Smooth muscle cell (in vitro differentiated cells): ENCODE data around the gene TRAPPC12. TPM values are rescaled to one million over a fixed set of nuclear protein-coding genes. Genes with fewer than 3 reads are reported as not detected.

Source experiments
- DNase-seq: peaks from one replicate; lab custom pipeline; 2025; ENCODE audit not compliant: unreplicated experiment; lab: John Stamatoyannopoulos, UW
- H2AFZ ChIP-seq: fragments of 200-600 bp; sonication (generic); 2 replicates; pipeline ENCODE4 v1.6.0; 2016; ENCODE audit warnings: antibody characterized with exemption, low read depth, mild to moderate bottlenecking
- H3F3A ChIP-seq: fragments of 200-600 bp; sonication (generic); 2 replicates; pipeline ENCODE4 v1.6.0; 2017; ENCODE audit warnings: antibody characterized with exemption, low read depth
- H3K27ac ChIP-seq: fragments of 200-600 bp; sonication (generic); 2 replicates; pipeline ENCODE4 v1.5.1; 2016; ENCODE audit warnings: low read depth, mild to moderate bottlenecking
- H3K27me3 ChIP-seq: fragments of 200-600 bp; sonication (generic); 2 replicates; pipeline ENCODE4 v1.6.1; 2016; ENCODE audit warnings: low read depth, mild to moderate bottlenecking
- H3K36me3 ChIP-seq: fragments of 200-600 bp; sonication (generic); 2 replicates; pipeline ENCODE4 v1.5.1; 2016; ENCODE audit warnings: low read depth
- H3K4me1 ChIP-seq: fragments of 200-600 bp; sonication (generic); 2 replicates; pipeline ENCODE4 v1.5.1; 2016; ENCODE audit warnings: low read depth
- H3K4me2 ChIP-seq: fragments of 200-600 bp; sonication (generic); 2 replicates; pipeline ENCODE4 v1.6.0; 2016; ENCODE audit warnings: mild to moderate bottlenecking
- H3K4me3 ChIP-seq: fragments of 200-600 bp; sonication (generic); 2 replicates; pipeline ENCODE4 v1.5.1; 2016; ENCODE audit warnings: mild to moderate bottlenecking
- H3K79me2 ChIP-seq: fragments of 200-600 bp; sonication (generic); 2 replicates; pipeline ENCODE4 v1.6.0; 2016; ENCODE audit warnings: low read depth, mild to moderate bottlenecking
- H3K9ac ChIP-seq: fragments of 200-600 bp; sonication (generic); 2 replicates; pipeline ENCODE4 v1.6.0; 2016; ENCODE audit warnings: low read depth
- H3K9me3 ChIP-seq: fragments of 200-600 bp; sonication (generic); replicated peaks from 2 replicates; pipeline ENCODE4 v1.5.1; 2016; ENCODE audit warnings: low read depth
- H4K20me1 ChIP-seq: fragments of 200-600 bp; sonication (generic); 2 replicates; pipeline ENCODE4 v1.6.0; 2016; ENCODE audit warnings: low read depth
- WGBS: methylation state at CpG from one replicate; pipeline ENCODE4 v1.1.7; 2016; ENCODE audit warnings: low lambda C conversion rate; 5-methylcytosine and 5-hydroxymethylcytosine counted together
- polyA plus RNA-seq: library from polyadenylated mRNA; unstranded; fragments of >200 nt; fragmentation: Nextera tagmentation; extraction: Ambion mirVana; gene quantifications from 2 replicates; pipeline ENCODE4 v1.2.1, GENCODE V29; 2016
- total RNA-seq: library from RNA; depleted of rRNA; stranded (reverse); fragments of >200 nt; gene quantifications from 2 replicates; pipeline ENCODE4 v1.2.3, GENCODE V29; 2014
- TF ChIP-seq, protein P1 (sequence below): fragments of 200-600 bp; sonication (generic); IDR thresholded peaks from 2 replicates; pipeline ENCODE4 v1.5.1; 2017; ENCODE audit warnings: borderline replicate concordance, mild to moderate bottlenecking, antibody characterized with exemption; ENCODE audit not compliant: insufficient read depth, poor library complexity, severe bottlenecking

The TRAPPC12 gene
- total and polyA plus RNA-seq, 2 experiments from 2014 or later: 26.0 to 55.4 TPM

DNA sequence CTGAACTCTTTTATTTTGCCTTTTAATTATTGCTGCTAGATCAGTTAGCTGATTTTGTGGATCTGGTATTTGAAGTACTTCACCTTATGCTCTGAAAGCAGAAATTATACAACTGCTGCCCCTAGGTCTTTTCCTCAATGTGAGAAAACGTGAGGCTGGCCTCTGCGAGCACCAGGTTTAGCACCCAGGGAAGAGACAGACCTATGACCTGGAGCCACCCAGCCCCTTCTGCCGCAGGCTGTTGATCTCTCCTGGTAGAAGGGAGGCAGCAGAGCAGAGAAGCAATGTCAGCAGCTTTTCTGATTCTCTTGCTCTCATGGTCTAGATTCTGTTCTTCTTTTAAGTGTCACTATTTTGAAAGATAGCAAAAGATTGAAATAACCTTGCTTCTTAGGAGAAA lies 19.9 kb downstream of the TRAPPC12 start:
- Histone ChIP-seq H3K9ac (no peak overlapping the region), H3K4me2 (no peak overlapping the region), H3K27ac (no peak overlapping the region), H3K9me3 (peaks cover 12% of the 10 kb centered on the region), H4K20me1 (peaks cover 20% of the 10 kb centered on the region), H3K4me1 (no peaks in the 10 kb centered on the region), H3K4me3 (no peak overlapping the region), H2AFZ (no peak overlapping the region), H3K36me3 (peaks cover 17% of the 10 kb centered on the region), H3K27me3 (no peaks in the 10 kb centered on the region), H3K79me2 (peaks cover 14% of the 10 kb centered on the region), H3F3A (no peaks in the 10 kb centered on the region)
- WGBS: 91% methylated on average over 3 of the region's 3 CpGs
- TF ChIP-seq, protein P1, sequence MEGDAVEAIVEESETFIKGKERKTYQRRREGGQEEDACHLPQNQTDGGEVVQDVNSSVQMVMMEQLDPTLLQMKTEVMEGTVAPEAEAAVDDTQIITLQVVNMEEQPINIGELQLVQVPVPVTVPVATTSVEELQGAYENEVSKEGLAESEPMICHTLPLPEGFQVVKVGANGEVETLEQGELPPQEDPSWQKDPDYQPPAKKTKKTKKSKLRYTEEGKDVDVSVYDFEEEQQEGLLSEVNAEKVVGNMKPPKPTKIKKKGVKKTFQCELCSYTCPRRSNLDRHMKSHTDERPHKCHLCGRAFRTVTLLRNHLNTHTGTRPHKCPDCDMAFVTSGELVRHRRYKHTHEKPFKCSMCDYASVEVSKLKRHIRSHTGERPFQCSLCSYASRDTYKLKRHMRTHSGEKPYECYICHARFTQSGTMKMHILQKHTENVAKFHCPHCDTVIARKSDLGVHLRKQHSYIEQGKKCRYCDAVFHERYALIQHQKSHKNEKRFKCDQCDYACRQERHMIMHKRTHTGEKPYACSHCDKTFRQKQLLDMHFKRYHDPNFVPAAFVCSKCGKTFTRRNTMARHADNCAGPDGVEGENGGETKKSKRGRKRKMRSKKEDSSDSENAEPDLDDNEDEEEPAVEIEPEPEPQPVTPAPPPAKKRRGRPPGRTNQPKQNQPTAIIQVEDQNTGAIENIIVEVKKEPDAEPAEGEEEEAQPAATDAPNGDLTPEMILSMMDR: no peak
- no peak for DNase-seq

DNA sequence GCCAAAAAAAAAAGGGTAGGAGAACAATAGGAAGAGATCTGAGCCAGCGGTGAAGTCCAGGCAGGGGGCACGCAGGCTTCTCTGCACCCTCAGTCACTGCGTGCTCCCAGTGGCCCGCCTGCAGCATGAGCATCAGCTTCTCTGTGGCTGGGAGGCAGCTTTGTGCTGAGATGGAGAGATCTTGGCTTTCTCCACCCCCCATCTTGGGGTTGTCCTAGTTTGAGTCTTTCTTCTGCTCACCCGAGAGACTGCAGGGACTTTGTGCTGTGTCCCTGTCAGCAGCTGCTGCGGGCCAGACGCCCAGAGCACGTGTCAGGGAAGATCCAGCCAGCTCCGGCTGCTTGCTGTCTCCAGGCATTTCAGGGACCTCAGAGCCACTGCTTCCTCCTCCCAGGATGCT lies 20.3 kb downstream of the TRAPPC12 start:
- DNase-seq: no peak
- Histone ChIP-seq H3K9me3 (peaks cover 12% of the 10 kb centered on the region), H4K20me1 (peaks cover 21% of the 10 kb centered on the region), H3K9ac (no peak overlapping the region), H3K79me2 (peaks cover 14% of the 10 kb centered on the region), H3K4me3 (no peak overlapping the region), H3K4me1 (no peaks in the 10 kb centered on the region), H2AFZ (no peak overlapping the region), H3K27me3 (no peaks in the 10 kb centered on the region), H3F3A (no peaks in the 10 kb centered on the region), H3K36me3 (peaks cover 17% of the 10 kb centered on the region), H3K27ac (no peak overlapping the region), H3K4me2 (no peak overlapping the region)
- 91% methylated on average over 9 of the region's 9 CpGs for WGBS
- TF ChIP-seq, protein P1: no peak

DNA sequence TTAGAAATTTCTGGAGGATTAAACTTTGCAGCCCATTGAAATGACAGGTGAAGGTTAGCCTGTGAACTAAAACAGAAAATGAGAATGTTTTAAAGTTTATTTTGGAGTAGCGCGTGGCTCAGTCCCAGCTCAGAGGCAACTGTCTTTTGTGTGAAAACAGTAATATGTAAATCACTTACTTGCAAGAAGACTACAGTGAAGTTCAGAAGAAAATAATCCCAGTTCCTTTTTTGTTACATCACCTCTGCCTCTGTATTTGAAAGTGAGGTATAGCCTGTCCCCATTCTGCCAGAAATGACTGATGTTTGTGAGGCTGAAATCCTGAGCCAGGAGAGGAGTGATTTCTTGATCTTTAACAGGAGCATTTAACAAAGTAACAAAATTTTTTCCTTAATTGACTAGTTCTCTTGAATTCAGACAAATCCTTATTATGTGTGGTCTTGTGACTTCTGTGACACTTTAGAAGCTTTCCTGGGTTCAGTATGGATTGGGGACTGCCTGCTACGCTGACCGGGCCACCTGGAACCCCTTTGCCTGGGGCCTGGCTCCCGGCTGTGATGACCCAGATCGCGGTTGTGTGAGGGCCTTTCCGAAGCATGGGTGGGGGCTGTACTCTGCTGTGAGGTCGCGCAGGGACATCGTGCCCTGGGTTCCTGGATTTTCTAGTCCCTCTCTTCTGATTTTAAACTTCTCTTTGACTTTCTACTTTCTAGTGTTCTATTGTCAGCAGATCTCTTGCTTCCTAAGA lies 24.3 kb downstream of the TRAPPC12 start:
- Histone ChIP-seq H3K27me3 (no peaks in the 10 kb centered on the region), H3K4me1 (no peaks in the 10 kb centered on the region), H3K9ac (no peak overlapping the region), H3K9me3 (no peaks in the 10 kb centered on the region), H4K20me1 (peaks cover 17% of the 10 kb centered on the region), H3K27ac (no peak overlapping the region), H3K4me3 (no peak overlapping the region), H3K79me2 (peaks cover 3% of the 10 kb centered on the region), H3K4me2 (no peak overlapping the region), H3K36me3 (no peaks in the 10 kb centered on the region), H2AFZ (no peak overlapping the region), H3F3A (no peaks in the 10 kb centered on the region)
- WGBS: 96% methylated on average over 11 of the region's 11 CpGs
- TF ChIP-seq, protein P1: no peak
- DNase-seq: no peak

DNA sequence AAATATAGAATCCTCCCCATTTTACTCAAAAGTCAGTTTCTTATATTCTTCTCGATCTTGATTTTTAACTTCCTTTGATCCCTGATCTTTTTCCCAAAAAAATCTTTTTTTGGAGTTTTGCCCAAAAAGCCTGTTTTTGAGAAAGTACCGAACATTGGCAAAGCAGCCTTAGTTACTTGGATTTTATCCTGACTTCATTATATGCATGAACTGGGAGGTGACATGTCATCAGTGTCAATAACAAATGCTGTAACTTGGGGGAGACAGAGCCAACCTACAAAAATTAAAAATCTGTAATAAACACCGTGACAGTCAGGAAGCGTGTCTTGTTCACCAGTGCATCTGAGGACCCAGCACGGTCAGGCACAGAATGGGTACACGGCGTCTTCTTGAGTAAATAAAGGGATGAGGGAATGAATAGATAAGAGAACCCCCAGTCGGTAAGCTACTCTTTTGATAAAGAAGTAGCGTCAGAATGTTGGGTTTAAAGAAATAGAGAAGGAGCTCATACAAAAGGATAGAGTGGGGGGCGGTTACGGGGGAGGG lies 24.9 kb downstream of the TRAPPC12 start:
- 82% methylated on average over 11 of the region's 11 CpGs for WGBS
- TF ChIP-seq, protein P1: no peak

More for the DNA sequence above, 24.9 kb downstream of the TRAPPC12 start:
- H3F3A ChIP-seq: no peaks in the 10 kb centered on the region
- no peak overlapping the region for H2AFZ ChIP-seq
- no peaks in the 10 kb centered on the region for H3K27me3 ChIP-seq
- H3K4me1 ChIP-seq: no peaks in the 10 kb centered on the region
- H4K20me1 ChIP-seq: peaks cover 14% of the 10 kb centered on the region
- H3K36me3 ChIP-seq: no peaks in the 10 kb centered on the region
- no peak overlapping the region for H3K9ac ChIP-seq
- DNase-seq: no peak
- H3K79me2 ChIP-seq: peaks cover 3% of the 10 kb centered on the region
- no peak overlapping the region for H3K27ac ChIP-seq
- H3K4me2 ChIP-seq: no peak overlapping the region
- H3K4me3 ChIP-seq: no peak overlapping the region
- no peaks in the 10 kb centered on the region for H3K9me3 ChIP-seq
